HG02884 (cell line): Measurements from ENCODE around the gene FUS.
"Not testable (repeated sequence)": the region's sequence is repeated elsewhere in the genome, so short reads cannot be mapped to it uniquely, and the experiment has no call there.

ENCODE experiments used
- ATAC-seq: cut with Tn5 transposase; IDR thresholded peaks from one replicate; pipeline ENCODE4 v1.9.1; 2021; ENCODE audit warnings: mild to moderate bottlenecking, moderate library complexity; ENCODE audit not compliant: unreplicated experiment

The FUS gene

DNA sequence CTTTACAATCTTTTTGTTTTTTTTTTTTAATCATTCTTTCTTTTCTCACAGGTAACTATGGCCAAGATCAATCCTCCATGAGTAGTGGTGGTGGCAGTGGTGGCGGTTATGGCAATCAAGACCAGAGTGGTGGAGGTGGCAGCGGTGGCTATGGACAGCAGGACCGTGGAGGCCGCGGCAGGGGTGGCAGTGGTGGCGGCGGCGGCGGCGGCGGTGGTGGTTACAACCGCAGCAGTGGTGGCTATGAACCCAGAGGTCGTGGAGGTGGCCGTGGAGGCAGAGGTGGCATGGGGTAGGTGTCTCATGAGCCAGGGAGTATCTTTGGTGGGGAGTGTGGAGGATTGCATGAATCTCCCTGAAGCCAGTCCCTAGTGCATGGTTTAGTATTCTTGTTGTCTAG lies 4.9 kb downstream of the FUS start:
- ATAC-seq, result no peak

DNA sequence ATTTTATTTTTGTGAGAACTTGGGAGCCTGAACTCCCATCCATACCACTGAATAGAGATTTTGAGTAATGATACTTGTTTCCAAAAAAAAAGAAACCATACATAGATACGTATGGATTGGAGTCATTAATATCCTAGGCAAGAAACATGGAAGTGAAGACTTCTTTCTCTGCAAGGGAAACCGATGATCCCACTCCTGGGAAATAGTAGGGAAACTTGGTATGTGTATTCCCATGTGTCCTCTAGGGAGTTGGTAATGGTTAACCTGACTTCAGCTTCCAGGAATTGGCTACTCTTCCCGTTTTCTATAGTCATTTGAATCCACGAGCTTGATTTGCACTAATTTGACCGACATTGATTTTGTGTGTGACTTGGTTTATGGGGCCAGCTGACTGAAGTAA lies 5.4 kb downstream of the FUS start:
- no peak for ATAC-seq

DNA sequence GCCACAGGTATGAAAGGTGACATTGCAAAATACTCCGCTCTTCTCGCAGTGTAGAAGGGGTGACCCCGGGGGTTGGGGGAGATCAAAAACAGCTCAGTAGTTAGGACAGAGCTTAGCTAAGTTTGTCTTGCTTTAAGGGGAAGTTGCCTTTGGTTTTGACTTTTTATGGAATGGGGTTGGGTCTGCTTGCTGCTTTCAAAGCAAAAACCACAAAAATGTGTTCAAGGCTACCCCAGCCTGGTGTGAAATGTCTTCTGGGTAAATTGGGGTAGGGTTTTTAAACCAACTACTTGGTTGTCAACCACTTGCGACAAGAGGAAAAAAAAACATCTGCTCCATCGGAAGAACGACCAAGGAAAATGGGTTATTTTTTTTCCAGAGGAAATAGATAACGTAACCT lies 6.2 kb downstream of the FUS start:
- no peak for ATAC-seq

DNA sequence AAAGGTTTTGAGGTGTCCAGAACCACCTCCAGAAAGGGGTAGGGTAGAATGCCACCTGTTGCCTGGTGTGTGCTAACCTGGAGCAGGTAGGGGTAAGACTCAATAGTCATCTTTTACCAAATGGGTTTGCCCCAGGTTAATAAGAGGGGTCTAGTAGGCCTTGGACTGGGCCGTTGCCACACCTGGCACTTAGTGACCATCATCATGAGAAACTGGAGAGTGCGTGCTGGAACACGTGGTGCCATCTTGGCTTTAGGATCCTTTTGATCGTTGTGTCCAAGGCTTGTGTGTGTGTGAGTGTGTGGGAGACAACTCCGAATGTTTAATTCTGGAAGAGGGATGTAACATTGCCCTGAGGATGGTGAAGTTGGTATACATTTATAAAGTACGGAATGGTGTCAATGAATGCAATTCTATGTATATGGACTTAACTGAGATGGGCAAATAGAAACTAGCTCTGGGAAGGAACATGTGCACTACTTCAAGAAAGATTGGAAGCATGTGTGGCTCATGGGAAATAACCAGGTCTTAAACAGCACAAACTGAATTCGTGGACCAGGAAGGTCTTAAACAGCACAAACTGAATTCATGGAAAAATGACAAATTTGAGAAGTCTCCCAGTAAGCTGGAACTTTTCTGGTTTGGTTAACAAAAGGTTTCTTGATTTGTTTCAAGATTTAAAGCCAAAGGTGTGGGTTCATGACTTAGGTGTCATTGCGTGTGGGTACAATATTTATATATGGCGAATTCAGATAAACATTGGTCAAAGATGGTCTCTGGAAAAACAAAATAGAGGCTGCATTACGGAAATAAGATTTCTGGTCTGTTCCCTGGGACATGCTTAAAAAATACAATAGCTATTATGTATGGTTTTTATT lies 7.2 kb downstream of the FUS start:
- ATAC-seq, result no peak

DNA sequence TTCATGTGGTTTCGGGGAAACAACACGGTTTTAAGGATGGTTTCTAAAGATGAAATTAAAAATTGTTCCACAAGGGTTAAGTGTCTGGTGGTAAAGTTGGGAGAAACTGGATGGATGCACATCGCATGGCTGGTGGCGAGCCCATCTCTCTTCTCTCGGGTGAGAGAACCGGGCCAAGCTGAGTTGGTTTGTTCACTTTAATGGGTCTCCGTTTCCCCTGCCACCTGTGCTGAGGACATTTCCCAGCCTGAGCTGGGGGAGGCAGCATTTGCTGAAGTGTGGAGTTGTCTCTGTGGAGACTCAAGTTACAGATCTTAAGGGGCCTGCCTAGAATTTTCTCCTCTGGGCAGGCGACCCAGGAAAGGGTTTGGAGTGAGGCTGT lies 7.9 kb downstream of the FUS start:
- ATAC-seq, result no peak

DNA sequence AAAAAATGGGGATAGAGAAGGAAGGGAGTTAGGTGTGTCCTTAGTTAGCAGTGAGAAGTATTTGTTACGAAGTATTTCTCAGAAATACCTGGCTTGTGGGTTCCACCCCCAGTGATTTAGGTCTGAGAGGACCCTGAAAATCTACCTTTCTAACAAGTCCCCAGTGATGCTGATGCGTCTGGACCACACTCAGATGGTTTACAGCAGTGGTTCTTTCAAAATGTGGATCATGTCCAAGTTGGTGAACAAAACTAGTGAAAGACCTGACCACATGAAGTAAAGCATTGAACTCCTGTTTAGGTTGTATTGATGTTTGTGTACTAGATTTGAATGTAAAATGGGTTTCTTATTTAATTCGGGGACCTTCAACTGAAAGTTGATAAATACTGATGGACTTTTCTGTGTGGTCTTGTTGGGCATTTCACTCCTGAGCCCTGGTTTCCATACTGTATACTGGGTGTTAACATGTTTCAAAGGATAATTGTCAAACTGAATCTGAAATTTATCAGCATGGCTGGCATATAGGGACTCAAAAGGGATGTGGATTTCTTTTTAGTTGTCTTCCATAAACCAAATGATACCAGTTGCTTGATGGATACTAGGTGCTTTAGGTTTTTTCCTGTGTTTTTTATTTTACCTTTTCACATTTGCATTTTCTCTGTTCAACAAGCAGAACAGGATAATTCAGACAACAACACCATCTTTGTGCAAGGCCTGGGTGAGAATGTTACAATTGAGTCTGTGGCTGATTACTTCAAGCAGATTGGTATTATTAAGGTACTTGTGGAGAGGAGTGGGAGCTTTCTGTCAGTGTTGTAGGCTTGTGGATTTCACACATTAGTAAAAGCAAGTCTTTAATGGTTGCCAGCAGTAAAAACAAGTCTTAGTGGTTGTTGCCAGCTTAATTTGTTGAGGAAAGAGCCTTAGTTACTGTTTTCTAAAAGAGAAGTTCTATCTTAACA lies 8.8 kb downstream of the FUS start:
- ATAC-seq, result no peak

DNA sequence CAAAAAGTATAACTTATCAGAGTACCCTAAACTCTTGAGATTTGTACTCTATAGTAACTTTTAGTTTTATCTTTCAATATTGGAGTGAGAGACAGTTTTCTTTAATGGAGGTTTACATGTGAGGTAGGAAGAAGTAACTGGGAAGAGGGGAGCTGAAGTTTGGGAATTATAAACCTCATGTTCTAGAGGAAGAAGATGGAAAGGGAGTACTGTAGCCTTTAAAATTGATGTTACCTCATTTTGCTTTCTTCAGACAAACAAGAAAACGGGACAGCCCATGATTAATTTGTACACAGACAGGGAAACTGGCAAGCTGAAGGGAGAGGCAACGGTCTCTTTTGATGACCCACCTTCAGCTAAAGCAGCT lies 9.5 kb downstream of the FUS start:
- no peak for ATAC-seq

DNA sequence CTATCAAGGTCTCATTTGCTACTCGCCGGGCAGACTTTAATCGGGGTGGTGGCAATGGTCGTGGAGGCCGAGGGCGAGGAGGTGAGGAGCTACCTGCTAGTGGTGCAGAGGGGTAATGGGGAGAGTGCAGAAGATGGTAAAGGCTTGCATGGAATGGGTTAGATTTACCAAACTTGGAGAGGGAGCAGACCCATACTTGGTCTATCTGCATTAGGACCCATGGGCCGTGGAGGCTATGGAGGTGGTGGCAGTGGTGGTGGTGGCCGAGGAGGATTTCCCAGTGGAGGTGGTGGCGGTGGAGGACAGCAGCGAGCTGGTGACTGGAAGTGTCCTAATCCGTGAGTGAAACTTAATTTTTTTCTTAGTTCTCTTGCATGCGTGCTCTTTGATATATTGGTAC lies 10.1 kb downstream of the FUS start:
- no peak for ATAC-seq

DNA sequence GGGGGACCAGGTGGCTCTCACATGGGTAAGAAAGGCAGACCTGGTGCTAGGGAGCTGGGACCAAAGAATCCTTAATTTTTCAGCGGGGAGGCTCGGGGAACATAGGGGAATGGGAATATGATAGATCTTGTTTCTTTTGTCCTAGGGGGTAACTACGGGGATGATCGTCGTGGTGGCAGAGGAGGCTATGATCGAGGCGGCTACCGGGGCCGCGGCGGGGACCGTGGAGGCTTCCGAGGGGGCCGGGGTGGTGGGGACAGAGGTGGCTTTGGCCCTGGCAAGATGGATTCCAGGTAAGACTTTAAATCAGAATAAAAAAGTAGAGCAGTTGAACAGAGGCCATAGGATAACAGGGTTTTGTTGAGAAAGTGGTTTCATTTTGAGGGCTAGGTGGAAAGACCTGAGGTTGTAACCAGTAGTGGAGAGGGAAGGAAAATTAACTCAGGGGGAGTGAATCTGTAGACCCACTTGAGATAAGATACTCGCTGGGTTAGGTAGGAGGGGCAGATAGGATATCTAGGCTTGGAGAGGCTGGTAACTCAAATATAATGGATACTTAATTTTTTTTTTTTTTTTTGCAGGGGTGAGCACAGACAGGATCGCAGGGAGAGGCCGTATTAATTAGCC lies 11.0 kb downstream of the FUS start:
- no peak for ATAC-seq

DNA sequence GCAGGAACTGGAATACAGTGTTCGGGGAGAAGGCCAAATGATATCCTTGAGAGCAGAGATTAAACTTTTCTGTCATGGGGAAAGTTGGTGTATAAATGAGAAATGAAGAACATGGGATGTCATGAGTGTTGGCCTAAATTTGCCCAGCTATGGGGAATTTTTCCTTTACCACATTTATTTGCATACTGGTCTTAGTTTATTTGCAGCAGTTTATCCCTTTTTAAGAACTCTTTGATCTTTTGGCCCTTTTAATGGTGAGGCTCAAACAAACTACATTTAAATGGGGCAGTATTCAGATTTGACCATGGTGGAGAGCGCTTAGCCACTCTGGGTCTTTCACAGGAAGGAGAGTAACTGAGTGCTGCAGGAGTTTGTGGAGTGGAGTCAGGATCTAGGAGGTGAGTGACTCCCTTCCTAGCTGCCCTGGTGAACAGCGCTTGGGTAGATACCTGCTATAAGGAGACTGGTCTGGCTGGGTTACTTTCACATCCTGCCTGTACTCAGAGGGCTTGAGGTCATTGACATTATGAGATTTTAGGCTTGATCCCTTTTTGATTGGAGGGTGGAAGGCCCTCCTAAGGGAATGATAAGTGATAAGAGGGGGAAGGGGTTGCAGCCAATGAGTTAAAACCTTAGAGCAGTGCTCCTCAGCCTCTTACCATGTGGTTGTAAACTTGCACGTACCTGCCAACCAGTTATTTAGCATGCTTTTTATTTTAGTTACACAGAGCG lies 11.9 kb downstream of the FUS start:
- ATAC-seq, result no peak

DNA sequence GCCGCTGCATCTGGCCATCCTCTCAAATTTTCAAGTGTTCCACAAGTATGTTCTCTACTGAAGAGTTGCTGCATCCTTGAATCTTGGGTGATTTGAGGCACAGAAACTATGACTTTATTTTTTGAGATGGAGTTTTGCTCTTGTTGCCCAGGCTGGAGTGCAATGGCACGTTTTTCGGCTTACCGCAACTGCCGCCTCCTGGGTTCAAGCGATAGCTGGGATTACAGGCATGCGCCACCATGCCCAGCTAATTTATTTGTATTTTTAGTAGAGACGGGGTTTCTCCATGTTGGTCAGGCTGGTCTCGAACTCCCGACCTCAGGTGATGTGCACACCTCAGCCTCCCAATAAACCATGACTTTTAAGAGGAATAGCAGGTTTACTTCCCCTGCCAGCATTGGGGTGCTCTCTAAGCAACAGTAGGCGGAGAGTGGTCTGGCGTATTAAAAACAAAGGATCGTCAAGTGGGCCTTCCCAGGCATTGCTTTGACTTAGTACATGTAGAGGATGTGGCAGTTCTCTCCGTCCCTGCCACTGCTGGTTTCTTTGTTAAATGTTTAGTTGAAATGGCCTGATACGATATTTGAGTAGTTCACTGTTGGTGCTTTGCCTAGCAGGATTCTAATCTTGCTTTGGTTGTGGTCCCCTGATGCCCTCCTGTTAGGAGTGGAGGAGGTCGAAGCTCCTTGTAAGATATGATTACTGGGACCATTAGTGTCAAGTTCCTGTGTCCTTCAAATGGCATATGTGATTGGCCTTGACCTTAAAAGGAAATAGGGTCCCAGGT lies 13.1 kb downstream of the FUS start:
- no peak for ATAC-seq

DNA sequence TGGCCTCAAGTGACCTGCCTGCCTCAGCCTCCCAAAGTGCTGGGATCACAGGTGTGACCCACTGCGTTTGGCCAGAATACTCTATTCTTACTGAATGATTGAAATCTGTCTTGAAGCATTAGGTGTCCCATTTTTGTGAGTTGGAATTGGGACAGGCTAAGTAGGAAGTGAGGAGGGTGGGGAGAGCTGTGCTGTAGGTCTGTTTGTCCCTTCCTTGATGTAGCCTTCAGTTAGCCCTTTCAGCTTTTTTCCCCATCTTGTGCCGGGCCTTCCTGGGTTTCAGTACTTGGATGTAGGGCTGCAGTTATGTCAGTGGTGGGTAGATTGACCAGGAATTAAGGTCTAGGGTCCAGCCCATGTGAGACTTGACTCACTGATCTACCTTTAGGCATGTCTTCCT lies 13.9 kb downstream of the FUS start:
- no peak for ATAC-seq

DNA sequence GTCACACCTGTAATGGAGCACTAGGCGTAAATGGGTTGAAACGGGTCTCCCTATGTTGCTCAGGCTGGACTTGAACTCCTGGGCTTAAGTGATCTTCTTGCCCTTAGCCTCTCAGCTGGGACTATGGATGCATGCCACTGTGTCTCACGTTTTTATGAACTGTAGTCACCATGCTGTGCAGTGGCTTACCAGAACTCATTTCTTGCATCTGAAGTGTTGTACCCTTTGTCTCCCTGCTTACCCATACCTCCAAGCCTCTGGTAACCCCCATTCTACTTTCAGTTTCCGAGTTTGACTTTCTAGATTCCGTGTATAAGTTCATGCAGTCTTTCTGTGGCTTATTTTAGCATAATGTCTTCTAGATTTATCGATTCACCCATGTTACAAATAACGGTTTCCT lies 15.0 kb downstream of the FUS start:
- no peak for ATAC-seq

DNA sequence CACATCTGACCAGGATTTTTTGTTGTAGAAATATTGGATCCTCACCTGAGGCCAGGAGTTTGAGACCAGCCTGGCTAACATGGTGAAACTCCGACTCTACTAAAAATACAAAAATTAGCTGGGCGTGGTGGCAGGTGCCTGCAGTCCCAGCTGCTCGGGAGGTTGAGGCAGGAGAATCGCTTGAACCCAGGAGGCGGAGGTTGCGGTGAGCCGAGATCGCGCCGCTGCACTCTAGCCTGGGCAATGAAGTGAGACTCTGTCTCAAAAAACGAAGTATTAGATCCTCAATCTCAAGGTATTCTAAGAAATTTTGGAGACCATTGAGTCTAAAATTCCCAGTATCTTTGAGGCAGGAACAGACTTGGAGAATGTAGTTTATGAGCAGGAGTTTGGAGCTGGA lies 15.9 kb downstream of the FUS start:
- ATAC-seq, result not testable (repeated sequence)

DNA sequence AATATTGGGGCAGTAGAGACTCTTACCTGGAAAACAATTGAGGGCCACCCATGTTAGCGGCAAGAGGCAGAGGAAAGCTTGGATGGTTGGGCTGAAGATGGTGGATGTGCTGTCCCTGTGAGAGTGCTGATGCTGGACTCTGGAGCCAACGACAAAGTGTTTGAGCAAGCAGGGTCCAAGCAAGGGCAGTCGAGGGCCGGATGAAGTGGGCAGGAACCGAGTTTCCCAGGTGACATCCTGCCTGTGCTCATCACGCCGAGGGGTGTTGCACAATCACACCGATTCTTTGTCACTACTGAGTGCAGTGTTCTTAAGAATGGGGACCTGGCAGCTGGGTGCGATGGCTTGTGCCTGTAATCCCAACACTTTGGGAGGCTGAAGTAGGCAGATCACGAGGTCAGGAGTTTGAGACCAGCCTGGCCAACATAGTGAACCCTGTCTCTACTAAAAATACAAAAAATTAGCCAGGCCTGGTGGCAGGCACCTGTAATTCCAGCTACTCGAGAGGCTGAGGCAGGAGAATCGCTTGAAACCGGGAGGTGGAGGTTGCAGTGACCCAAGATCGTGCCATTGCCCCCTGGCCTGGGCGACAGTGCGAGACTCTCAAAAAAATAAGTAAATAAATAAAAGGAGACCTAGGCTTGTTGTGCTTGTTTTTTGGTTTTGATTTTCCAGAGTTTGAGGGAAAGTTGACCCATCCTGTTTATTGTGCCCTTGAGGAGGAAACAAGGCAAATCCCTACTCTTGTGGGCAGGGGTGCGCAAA lies 16.6 kb downstream of the FUS start:
- no peak for ATAC-seq

DNA sequence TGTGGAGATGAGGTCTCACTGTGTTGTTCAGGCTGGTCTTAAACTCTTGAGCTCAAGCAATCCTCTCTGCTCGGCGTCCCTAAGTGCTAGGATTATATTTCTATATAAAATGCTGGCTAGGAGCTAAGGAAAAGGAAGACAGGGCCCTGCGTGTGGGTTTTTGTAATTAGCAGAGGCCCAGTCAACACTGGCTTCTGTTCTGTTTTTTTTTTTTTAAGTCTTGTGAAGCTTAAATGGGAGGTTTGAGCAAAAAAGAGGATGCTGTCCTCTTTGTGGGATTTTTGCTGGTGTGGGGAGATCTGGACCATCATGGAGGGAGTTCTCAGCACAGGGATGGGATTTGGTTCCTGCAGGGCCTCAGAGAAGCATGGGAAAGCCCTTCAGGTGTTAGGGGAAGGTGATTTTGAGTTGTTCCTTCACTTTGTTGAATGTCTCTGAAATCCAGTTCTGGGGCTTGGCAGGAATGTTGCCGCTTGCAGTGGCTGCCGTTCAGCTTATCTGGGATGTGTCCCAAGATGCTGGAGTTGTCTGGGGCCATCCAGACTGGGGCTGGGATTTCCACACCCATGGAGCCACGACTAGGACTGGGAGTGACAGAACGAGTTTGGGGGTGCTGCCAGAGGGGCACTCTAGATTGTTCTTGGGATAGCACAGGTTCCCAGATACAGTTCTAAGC lies 18.4 kb downstream of the FUS start:
- ATAC-seq, result no peak

DNA sequence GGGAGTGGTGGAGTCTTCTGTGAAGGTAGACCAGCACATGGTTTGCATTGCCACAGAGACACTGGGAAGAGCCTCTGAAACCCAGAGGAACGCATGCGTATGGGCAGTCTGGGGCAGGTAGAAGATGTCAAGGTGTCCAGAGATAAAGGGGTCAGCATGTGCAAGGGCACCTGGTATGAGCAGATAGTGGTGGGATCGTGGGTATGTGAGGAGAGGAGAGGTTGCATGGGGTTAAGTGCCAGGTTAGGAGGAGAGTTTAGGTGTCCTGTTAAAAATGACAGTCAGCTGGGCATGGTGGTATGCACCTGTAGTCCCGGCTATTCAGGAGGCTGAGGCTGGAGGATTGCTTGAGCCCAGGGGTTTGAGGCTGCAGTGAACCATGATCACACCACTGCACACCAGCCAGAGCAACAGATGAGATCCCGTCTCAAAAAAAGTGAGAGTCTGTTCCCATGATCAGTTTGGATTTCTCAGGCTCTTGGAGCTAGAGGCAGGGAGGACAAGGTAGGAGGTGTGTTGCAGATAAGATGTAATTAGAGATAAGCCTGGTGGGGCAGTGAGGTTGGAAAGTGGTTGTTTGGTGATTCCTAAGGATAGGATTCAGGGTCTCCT lies 19.6 kb downstream of the FUS start:
- no peak for ATAC-seq

DNA sequence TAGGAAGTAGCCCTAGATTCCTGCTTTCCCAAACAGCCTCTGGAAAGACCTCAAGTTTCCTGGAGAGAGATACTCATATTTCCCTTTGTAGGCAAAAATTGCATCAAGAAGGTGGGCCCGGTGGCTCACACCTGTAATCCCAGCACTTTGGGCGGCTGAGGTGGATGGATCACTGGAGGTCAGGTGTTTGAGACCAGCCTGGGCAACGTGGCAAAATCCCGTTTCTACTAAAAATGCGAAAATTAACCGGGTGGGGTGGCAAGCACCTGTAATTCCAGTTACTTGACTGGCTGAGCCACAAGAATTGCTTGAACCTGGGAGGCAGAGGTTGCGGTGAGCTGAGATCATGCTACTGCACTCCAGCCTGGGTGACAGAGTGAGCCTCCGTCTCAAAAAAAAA lies 20.2 kb downstream of the FUS start:
- ATAC-seq, result not testable (repeated sequence)
